ENCODE data around the gene ARHGAP40. TPM values are rescaled to one million over a fixed set of nuclear protein-coding genes. Genes with fewer than 3 reads are reported as not detected.

Gene ARHGAP40
- total and polyA plus RNA-seq, 2 of the 13 experiments (the other 11 are each of a cell fraction or from before 2014, with no cell fraction given) = 0.75 to 2.1 TPM

GRCh38 chr20:38601216-38602184 is at the start of gene ARHGAP40 (continued):
- no peak for TF ChIP-seq SP4 (CRISPR knock-in tag; IDR thresholded peaks at IDR 0.05)
- TF ChIP-seq YY1 (IDR thresholded peaks at IDR 0.05; ENCODE audit: insufficient read depth, insufficient replicate concordance, low read depth, low read length) = no peak
- no peak for TF ChIP-seq ZNF75D (CRISPR knock-in tag; IDR thresholded peaks at IDR 0.05; ENCODE audit: borderline replicate concordance)
- TF ChIP-seq CHD4 (IDR thresholded peaks at IDR 0.05; ENCODE audit: borderline replicate concordance, low read length) = peak; percentile 69; the same call in 1 of the 2 replicates
- TF ChIP-seq ZNF24 (IDR thresholded peaks at IDR 0.05) = no peak
- no peak; the same call in 1 of the 2 replicates for TF ChIP-seq ZNF614 (CRISPR knock-in tag; IDR thresholded peaks at IDR 0.05; ENCODE audit: borderline replicate concordance)
- 0 out of 2 replicates have a peak, but pooled peaks have one; percentile 55 for TF ChIP-seq ZNF362 (CRISPR knock-in tag; IDR thresholded peaks at IDR 0.05; ENCODE audit: borderline replicate concordance)
- no peak for TF ChIP-seq NR2C2 (CRISPR knock-in tag; IDR thresholded peaks at IDR 0.05; ENCODE audit: borderline replicate concordance)
- TF ChIP-seq ZNF746 (CRISPR knock-in tag; IDR thresholded peaks at IDR 0.05) = no peak; the same call in 1 of the 2 replicates
- peak; percentile 33; the same call in 1 of the 2 replicates for TF ChIP-seq ADNP (CRISPR knock-in tag; IDR thresholded peaks at IDR 0.05)
- TF ChIP-seq GATAD2A (CRISPR knock-in tag; IDR thresholded peaks at IDR 0.05) = 0 out of 2 replicates have a peak, but pooled peaks have one; percentile 22
- TF ChIP-seq ZNF572 (CRISPR knock-in tag; IDR thresholded peaks at IDR 0.05) = no peak
- peak; percentile 58; the same call in 1 of the 2 replicates for TF ChIP-seq KDM2A (CRISPR knock-in tag; IDR thresholded peaks at IDR 0.05; ENCODE audit: borderline replicate concordance, low read depth)
- no peak for TF ChIP-seq ZBTB49 (CRISPR knock-in tag; IDR thresholded peaks at IDR 0.05; ENCODE audit: borderline replicate concordance)
- TF ChIP-seq TP53 (CRISPR knock-in tag; conservative IDR thresholded peaks at IDR 0.05) = no peak
- peak; percentile 89; the same call in 1 of the 2 replicates for TF ChIP-seq DNMT1 (CRISPR knock-in tag; IDR thresholded peaks at IDR 0.05)
- no peak for TF ChIP-seq ELF4 (CRISPR knock-in tag; IDR thresholded peaks at IDR 0.05; ENCODE audit: borderline replicate concordance)
- TF ChIP-seq ZBTB7B (CRISPR knock-in tag; IDR thresholded peaks at IDR 0.05) = peak; percentile 77
- peak; percentile 43; the same call in 1 of the 2 replicates for TF ChIP-seq ZNF713 (CRISPR knock-in tag; IDR thresholded peaks at IDR 0.05)
- no peak for TF ChIP-seq ZBTB42 (CRISPR knock-in tag; IDR thresholded peaks at IDR 0.05)
- no peak for TF ChIP-seq ETV6 (CRISPR knock-in tag; conservative IDR thresholded peaks at IDR 0.05)
- 0 out of 2 replicates have a peak, but pooled peaks have one; percentile 1 for TF ChIP-seq SNAI1 (CRISPR knock-in tag; IDR thresholded peaks at IDR 0.05; ENCODE audit: borderline replicate concordance)
- no peak for TF ChIP-seq HNF4A (CRISPR knock-in tag; IDR thresholded peaks at IDR 0.05)
- TF ChIP-seq ZNF3 (CRISPR knock-in tag; IDR thresholded peaks at IDR 0.05) = 0 out of 2 replicates have a peak, but pooled peaks have one; percentile 24
- peak; percentile 21 for TF ChIP-seq ZNF883 (CRISPR knock-in tag; IDR thresholded peaks at IDR 0.05; ENCODE audit: not compliant biosample characterization)
- no peak for TF ChIP-seq BORCS8-MEF2B (CRISPR knock-in tag; IDR thresholded peaks at IDR 0.05)
- 0 out of 2 replicates have a peak, but pooled peaks have one; percentile 53 for TF ChIP-seq HNRNPL (IDR thresholded peaks at IDR 0.05; ENCODE audit: low read depth, low read length)
- no peak for TF ChIP-seq ZNF296 (CRISPR knock-in tag; conservative IDR thresholded peaks at IDR 0.05)
